Sciatic nerve (tissue), 2 donors: Measurements from ENCODE around the gene UGP2. TPM values are rescaled to one million over a fixed set of nuclear protein-coding genes. Genes with fewer than 3 reads are reported as not detected.
A peak's percentile ranks its signal among the peaks of the same experiment; 100 is the strongest.

Experiments
- ATAC-seq: fragments of 200-7000 bp; cut with Tn5 transposase; one replicate; pipeline ENCODE4 v1.9.1; 2020; ENCODE audit warnings: mild to moderate bottlenecking, moderate library complexity
- DNase-seq: peaks from one replicate; pipeline ENCODE4 v3.0.0-alpha.2; 2020; ENCODE audit warnings: low spot score
- intact Hi-C: fragments of 100-400 bp; cut with DNase I; formaldehyde crosslinking; loops from one replicate; pipeline ENCODE4 v1.14.2; 2022
- total RNA-seq: library from RNA; stranded (reverse); fragmentation: NEBNext Ultra II Directional; extraction: Animal tissue kit (Norgen Biotek cat#: 25700); gene quantifications from one replicate; pipeline ENCODE4 v1.2.1, GENCODE V29; 2021
- donor health status: DM: no; HTN: no; CAD: no.
- donor health status: DM: no; HTN: no; CAD: no.

UGP2 gene
- total RNA-seq, 1 donor from 2014 or later, result 121 TPM

DNA sequence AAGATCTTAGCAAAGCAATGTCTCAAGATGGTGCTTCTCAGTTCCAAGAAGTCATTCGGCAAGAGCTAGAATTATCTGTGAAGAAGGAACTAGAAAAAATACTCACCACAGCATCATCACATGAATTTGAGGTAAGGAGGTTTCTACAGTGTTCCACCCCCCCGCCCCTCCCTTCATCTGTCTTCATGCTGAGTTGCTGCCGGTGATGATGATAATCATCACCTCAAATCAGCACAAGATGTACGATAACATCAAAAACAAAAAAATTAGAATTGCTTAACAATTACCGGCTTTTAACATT, 14.6 kb downstream of the UGP2 start:
- DNase-seq (no peak), ATAC-seq (no peak)
- intact Hi-C loops, result no loop called here

DNA sequence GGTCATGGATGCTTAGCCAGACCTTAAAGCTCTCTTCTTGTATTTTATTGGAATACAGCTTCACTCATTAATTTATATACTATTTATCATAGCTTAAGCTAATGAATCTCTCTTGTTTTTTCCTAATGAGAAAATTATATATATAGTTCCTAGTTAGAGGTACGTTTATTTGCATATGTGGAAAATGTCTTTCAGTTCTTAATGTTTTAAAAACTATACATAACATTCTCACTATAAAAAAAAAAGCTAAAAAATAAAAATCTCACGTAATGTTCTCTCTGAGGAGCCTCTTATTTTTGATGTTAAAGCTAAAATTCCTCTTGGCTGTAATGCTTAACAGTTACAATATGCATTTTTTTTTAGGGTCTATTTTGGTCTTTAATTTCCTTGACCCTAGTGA, 16.6 kb downstream of the UGP2 start:
- ATAC-seq (no peak), DNase-seq (no peak)
- intact Hi-C loops, result no loop called here

DNA sequence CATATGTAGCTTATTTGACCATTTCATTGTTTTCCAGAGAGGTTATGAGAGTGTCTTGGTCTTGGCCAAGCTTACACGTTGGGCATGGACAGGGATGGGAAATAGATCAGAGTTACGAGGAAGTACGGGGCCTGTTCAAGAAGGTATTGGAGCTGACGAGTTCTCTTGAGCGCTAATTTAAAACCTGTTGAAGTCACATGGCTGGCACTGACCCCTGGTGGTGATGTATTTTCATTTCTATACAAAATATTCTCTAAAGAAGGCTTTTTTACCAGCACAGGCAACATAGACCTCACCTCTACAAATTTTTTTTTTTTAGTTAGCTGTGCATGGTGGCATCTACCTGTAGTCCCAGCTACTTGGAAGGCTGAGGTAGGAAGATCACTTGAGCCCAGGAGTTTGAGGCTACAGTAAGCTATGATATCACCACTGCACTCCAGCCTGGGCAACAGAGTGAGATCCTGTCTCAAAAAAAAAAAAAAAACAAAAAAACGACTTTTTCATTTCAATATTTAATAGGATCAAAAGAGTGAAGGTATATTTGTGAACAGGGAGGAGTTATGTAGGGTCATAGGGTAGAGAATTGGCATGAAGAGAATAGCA, 19.6 kb downstream of the UGP2 start:
- ATAC-seq (peak; percentile 70), DNase-seq (peak; percentile 61)
- intact Hi-C loops, result no loop called here

DNA sequence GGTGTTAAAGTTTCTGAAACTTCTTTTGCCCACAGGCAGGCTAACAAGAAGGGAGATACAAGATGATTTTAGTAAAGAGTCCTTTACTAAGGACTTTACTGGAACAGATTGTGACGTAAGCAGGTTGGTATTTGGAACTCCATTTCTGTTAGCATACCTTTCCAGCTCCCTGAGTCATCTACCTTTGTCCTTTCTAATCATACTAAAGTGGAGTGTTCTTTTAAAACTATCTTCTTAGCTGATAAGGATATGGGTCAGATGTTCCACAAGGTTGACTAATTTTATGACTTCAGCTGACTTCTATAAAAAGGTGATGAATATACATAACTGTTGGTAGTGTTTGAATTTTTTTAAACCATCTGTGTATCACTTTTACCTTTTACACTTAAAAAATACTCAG, 21.1 kb downstream of the UGP2 start:
- intact Hi-C loops, result no loop called here
- ATAC-seq (no peak), DNase-seq (no peak)

DNA sequence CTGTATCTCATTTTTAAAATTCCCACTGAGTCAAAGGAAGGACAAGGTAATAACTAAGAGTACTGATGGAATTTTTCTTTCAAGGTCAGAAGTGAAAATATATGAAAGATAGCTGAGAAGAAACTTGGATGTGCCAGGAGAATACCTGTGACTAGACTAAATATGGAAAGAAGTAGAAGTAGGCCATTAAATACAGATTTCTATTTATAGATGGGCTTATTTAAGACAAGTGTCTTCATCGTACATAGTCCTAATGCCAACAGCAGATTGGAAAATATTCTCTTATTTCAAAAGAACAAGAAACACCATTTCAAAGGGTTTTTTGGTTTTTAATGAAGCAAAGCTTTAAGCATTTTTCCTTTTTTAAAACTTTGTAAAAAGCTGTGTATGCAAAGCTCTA, 22.0 kb downstream of the UGP2 start:
- ATAC-seq (no peak), DNase-seq (no peak)
- intact Hi-C loops, result no loop called here

DNA sequence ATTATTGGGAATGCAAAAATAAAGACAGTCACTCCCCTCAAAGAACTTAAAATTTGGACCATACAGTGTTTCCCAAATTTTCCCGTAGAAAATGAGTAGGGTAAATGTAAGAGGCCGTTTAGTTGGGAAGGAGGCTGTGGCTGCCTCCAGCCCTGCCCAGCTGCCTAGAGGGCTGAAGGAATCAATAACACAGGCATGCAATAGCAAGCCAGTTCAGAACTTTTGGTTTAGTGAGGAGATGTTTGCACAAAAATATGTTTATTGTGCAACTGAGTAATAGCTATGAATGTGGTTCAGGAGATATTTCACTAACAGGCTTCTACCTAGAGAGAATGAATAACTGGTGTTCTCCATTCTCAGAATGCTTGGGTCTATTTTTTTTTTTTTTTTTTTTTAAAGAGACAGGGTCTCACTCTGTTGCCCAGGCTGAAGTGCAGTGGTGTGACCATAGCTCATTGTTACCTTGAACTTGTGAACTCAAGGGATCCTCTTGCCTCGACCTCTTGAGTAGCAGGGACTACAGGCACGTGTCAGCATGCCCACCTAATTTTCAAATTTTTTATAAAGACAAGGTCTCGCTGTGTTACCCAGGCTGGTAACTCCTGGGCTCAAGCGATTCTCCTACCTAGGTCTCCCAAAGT, 23.6 kb downstream of the UGP2 start:
- intact Hi-C loops, result no loop called here
- no peak for DNase-seq
- ATAC-seq, result no peak

DNA sequence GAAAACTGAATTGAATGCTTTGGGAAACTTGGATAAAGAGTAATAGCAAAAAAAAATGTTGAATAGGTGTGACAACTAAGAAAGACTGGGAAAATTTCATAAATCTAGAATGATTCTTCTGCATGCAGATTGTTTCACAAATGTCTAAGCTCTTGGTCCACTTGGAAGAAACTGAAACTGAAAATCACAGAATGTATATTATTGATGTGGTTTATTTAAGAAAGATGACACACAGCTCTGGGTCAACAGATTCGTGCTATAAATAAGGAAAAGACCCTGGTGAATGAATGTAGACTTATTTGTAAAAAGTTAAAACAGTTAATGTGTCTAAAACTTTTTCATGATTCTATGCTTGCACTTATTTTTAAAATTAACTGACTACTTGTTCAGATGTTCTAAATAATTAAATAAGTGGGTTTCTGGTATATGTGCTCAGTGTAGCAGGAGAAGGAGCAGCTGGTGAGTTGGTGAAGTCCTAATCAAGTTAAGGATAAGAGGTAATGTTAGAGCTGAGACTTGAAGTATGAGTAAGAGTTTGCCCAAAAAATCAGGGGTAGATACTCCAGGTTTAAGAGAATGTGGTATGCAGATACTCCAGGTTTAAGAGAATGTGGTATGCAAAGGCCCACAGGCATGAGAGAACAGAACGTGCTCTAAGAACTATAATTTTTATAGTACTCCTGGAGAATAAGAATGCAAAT, 24.5 kb downstream of the UGP2 start:
- DNase-seq (no peak), ATAC-seq (no peak)
- intact Hi-C loops, result no loop called here

DNA sequence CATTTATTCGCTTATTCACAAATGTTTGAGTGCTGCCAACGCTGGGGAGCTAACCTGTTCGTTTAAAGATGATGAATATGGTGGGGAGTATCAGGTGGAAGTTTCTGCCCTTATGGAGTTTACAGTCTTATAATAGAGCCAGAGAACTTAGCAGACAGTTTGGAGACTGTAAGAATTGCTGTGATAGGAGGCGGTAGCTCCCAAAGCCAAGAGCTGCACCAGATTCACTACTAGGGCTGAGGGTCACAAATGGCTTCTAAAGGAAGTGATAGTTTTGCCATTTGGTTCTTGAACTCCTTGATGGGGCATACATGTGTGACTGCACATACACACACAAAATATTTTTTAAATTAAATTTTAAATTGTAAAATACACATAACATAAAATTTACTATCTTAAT, 29.0 kb downstream of the UGP2 start:
- ATAC-seq (no peak), DNase-seq (no peak)
- intact Hi-C loops, result no loop called here

DNA sequence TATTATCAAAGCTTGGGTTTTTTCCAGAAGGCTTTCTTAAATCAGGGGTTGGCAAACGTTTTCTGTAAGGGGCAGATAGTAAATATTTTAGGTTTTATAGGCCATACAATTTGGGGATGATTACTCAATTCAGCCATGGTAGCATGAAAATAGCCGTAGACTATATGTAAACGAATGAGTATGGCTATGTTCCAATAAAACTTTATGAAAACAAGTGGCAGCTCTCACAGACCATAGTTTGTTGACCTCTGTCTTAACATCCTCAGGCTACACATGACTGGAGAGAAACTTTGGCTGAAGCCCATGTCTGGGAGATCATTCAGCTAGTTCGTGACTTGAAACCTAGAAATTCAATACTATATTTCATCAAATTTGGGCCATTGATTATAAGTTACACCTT, 30.2 kb downstream of the UGP2 start:
- intact Hi-C loops, result no loop called here
- no peak for ATAC-seq
- DNase-seq, result no peak

DNA sequence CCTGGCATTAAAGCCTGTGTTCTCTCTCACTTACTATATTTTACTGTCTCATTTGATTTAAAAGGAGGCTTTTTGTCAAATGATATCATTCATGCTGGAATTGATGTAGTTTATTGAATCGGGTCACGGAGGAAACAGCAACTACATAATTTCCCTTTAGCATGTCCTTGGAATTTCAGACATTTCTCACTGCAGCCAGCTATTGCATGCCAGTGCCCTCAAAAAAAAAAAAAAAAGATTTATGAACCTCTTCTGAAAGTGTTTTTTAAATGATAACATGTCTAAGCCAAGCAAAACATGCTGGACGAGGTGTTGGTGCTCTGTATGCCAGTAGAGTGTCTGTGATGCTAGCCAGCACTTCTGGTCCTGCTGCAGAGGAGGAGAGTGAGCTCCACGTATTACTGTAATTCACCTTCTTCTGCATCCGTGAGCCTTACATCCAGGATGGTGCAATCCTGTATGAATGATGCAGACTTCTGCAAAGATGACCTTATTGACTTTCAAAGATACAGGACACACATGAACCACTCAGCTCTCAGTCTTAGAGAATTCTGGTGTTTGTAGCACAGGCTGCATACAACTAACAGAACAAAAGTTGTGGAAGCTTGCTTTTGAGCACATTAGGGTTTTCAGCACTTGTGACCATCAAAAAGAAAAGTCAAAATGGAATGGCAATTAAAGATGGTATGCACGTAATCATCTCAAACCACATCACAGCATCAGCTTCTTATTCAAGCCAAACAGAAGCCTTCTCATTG, 31.1 kb downstream of the UGP2 start:
- intact Hi-C loops, result no loop called here
- ATAC-seq, result no peak

DNA sequence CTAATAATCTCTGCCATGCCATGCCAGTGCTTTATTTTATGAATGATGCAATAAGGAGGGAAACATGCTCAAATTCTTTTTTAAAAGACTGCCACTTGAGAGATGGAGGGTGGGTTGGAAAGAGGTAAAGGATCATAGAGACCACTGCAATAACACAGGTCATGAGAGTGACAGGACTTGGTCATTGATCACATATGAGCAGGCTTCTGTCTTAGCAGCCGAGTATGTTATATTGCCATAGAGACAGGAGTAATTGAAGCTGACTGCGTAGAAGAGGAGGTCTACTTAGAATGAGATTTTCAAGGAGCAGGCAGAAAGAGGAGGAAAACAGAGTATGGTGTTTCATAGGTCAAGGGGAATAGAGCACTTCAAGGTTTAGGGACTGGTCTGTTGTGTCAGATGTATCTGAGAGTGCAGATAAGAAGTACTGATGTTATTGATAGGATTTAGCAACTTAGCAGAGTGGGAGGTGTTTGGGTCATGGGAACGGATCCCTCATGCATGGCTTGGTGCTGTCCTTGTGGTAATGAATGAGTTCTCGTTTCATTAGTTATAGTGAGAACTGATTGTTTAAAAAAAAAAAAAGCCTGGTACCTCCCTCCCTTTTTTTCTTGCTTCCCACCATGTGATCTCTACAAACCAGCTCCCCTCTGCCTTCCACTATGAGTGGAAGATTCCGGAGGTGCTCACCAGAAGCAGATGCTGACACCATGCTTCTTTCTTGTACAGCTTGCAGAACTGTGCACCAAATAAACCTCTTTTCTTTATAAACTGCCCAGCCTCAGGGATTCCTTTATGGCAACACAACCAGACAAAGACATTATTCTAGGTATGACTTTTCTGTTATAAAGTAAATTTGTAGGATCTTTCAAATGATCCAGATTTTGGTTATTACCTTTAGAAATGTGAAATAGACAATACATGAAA, 32.8 kb downstream of the UGP2 start:
- no peak for DNase-seq
- intact Hi-C loops, result no loop called here
- ATAC-seq, result no peak

More for the DNA sequence above, 31.1 kb downstream of the UGP2 start:
- DNase-seq, result no peak

DNA sequence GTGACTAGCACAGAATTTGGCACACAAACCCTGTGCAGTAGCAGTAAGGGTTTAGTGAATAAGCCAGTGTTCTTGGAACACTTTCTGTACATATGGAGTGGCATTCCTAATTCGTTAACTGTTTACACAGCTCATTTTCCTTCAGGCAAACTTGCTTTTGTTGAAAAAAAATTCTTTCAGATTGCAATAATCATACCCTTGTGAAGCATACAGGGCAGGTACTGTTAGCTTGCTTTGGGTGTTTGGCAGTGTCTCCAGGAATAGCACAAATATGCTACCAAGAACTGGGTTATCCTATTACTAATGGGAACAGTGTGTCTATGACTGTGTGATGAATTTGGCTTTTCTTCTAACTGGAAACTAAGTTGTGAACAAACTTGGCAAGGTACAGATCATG, 33.4 kb downstream of the UGP2 start:
- DNase-seq (no peak), ATAC-seq (peak; percentile 84)
- intact Hi-C loops, result no loop called here

DNA sequence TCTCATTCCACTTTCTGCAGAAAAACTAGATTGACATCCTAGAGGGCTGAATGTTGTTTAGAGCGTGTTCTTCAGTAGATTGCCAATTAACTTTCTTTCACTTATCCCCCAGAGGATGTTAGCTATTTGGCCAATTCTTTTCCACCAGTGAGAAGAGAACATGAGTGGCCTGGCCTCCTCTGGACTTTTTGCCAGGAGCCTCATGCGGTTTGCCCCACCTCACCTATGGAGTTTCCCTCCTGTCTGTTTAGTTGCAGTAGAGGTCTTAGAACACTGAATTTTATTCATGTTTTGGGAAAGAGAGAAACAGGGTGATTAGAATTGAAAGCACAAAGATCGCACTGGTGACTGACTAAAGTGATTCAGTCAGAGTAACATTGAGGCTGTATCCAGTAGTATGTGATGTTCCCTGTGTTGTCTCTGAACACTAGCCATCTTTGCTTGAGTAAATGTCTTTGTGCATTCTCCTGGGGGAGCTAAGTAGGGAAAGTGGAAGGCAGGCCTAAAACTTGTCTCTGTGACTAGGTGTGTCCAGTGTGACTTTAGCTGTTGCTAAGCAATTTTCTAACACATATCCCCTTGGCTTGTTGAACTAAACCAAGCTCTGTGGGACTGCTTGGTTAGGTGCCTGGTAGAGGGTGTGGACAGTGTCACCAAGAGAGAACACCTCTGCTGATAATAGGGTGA, 34.0 kb downstream of the UGP2 start:
- intact Hi-C loops, result no loop called here
- ATAC-seq (peak; percentile 83), DNase-seq (no peak)

DNA sequence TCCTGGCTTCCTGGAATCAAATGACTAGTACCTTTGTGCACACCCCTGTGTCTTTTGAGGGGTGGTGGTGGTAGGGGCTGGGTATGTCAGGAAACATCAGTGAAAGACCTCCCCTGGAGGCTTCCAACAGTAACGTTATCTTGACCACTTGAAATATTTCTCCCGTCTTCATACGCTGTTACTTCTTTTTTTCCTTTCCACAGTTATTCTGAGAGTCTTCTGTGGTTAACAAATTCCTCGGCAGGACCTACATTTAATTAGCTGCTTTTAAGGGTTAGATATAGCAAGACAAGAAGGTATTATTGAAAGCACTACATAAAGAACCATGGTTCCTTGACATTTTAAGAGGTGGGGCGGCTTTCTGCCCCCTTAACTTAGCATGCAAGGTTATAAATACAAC, 34.6 kb downstream of the UGP2 start:
- intact Hi-C loops, result no loop called here
- ATAC-seq, result no peak

DNA sequence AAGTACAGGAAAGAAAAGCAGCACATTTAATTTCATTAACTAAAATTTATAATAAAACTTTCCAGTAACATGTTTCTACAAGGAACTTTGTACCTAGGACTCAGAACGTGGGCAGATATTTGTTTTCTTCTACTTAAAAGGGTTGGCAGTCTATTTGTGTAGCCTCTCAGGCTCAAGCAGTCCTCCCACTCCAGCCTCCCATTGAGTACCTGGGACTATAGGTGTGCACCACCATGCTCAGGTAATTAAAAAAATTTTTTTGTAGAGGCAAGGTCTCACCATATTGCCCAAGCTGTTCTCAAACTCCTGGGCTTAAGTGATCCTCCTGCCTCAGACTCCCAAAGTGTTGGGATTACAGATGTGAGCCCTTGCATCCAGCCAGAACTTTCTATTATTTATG, 36.8 kb downstream of the UGP2 start:
- ATAC-seq, result no peak
- intact Hi-C loops, result no loop called here

More for the DNA sequence above, 34.6 kb downstream of the UGP2 start:
- no peak for DNase-seq

DNA sequence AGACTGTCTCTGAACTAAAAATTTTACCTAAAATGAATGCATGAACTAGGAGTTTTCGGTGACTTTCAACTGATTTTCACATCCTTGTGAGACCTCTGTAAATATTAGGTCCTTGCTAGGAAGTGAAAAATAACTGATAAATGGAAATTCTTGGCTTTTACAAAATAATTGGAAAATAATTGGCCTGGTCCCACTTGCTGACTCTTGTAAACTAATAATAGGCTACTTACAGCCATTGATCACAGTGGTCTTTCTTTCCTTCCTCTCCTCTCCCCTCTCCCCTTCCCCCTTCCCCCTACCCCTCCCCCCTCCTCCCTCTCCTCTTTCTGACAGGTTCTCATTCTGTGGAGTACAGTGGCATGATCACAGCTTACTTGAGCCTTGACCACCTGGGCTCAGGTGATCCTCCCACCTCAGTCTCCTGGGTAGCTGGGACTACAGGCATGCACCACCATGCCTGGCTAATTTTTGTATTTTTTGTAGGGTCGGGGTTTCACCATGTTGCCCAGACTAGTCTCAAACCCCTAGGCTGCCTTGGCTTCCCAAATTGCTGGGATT, 38.3 kb downstream of the UGP2 start:
- no peak for ATAC-seq
- intact Hi-C loops, result no loop called here

More for the DNA sequence above, 36.8 kb downstream of the UGP2 start:
- no peak for DNase-seq

DNA sequence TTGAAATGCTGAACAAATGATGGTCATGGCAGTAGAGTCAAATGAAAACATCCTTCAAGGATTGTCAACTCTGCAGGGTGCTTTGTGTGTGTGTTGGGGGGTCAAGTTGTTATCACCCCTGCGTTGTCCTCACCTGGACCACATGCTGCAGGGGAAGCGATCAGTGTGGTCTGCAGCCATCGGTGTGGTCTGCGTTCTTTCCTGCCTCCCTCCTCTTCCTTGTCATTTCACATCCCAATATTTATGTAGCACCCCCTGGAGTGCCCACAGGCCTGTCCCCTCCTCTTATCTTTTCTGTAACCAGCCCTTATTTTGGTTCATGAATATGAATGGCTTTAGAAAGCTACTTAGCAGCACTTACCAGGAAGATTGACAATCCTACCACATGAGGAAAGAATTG, 38.9 kb downstream of the UGP2 start:
- DNase-seq, result no peak
- intact Hi-C loops, result no loop called here
- no peak for ATAC-seq

More for the DNA sequence above, 38.3 kb downstream of the UGP2 start:
- DNase-seq, result no peak

DNA sequence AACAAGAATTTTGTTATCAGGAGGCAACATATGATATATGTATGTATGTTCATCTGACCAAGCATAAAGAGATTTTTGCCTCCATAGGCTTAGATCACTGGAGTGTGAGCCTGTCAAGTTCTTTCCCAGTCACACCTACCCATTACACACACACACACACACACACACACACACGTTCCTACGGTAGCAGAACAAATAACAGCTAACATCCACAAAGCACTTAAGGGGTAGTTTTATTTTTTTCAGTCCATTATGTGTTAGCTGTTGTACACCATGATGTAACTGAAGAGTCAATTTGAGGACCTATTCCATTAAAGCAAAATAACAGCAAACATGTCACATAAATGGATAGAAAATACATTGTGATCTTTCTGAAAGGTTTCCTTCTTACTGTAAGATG, 39.5 kb downstream of the UGP2 start:
- no peak for ATAC-seq
- intact Hi-C loops, result no loop called here
- DNase-seq, result no peak
